ENCODE measurements around the gene MYH14.

GRCh38 chr19:50308991-50309390 is 105.6 kb downstream of the MYH14 start:
- no peak for TF ChIP-seq CTCF (conservative IDR thresholded peaks at IDR 0.05)
- no peak for TF ChIP-seq ZFX (IDR thresholded peaks at IDR 0.05)
